Fibroblast of peridontal ligament (primary cell): Measurements from ENCODE around the gene SAPCD1.
"Not testable (repeated sequence)": the region's sequence is repeated elsewhere in the genome, so short reads cannot be mapped to it uniquely, and the experiment has no call there.

Experiments
- DNase-seq: peaks from one replicate; pipeline ENCODE4 v3.0.0-alpha.2; 2010; ENCODE audit errors: extremely low read depth

Gene SAPCD1

DNA sequence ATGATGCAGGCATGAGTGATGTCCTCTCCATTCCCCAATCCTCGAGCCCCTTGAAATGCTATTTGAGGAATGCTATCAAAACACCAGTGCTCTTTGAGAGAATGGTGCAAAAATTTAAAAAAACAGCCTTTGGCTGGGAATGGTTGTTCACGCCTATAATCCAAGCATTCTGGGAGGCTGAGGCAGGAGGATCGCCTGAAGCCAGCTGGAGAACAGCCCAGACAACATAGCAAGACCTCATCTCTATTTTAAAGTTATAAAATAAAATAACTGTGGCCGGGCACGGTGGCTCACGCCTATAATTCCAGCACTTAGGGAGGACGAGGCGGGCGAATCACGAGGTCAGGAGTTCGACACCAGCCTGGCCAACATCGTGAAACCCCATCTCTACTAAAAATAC is 37.3 kb downstream of the SAPCD1 start:
- no peak for DNase-seq

GRCh38 chr6:31801031-31801927 is 38.8 kb downstream of the SAPCD1 start:
- DNase-seq, result not testable (repeated sequence)

DNA sequence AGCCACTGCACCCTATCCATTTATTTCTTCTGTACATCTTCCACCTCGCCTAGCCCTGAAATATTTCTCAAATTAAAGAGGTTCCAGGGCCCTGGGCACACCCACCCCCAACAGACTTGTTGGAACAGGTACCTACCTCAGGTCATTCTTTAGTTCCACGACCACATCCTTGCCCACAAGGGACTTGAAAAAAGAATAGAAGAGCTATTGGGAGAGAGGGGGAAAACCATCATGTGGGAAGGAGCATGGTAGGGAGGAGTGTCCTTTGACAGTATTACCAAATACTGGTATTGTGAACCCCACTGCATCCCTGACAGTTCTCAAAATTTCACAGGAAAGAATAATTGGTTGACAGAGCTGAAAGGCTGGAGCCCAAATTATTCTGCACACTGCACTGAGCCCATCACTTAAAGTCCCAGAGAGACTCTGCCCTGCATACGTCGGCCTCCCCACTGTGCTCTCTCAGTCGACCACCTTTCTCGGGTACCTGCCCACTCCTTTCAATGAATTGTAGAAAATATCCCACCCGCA is 43.5 kb downstream of the SAPCD1 start:
- no peak for DNase-seq

DNA sequence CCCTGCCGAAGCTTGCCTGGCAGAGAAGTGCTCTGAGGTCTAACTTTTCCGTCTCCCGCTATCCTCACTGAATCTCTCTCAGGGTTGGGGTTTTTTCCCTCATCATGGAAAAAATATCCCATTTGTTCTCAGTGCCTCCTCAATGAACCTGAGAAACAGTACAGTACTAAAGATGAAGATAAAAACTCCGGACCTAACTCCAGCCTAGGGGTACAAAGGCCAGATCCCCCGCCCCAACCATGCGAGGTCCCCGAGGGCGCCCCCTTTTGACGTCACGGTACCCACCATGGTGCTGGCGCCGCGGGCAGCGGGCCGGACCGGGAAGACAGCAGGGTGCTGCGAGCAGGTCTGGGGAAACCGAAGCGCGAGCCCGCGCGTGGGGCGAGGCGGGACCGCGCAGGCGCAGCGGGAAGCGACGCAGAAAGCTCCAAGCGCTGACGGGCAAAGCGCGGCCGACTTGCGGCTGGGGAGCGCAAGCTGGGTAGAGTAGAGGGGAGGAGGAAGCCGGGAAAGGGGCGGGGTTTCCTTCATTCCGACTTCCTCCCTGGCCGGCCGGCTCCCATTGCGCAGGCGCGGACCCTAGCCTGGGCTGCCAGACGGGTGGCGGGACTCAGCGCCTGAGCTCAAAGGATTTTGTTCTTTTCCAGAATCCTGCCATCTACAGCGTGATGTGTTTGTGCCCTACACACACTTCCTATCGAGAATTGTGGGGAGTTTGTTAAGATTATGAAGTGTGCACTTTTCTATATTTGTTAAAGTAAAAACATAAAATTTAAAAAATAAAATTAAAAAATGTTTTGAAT is 44.2 kb downstream of the SAPCD1 start, which contains the start of gene LSM2:
LSM2 (minus strand) TSS at position 497 of the 803 bp plus-strand sequence; CDS start at position 288, 209 bp downstream.
- peak; percentile 96 for DNase-seq

- DNase-seq, result not testable (repeated sequence)
These were observed 46.1 kb downstream of the SAPCD1 start for GRCh38 chr6:31808599-31808998.

DNA sequence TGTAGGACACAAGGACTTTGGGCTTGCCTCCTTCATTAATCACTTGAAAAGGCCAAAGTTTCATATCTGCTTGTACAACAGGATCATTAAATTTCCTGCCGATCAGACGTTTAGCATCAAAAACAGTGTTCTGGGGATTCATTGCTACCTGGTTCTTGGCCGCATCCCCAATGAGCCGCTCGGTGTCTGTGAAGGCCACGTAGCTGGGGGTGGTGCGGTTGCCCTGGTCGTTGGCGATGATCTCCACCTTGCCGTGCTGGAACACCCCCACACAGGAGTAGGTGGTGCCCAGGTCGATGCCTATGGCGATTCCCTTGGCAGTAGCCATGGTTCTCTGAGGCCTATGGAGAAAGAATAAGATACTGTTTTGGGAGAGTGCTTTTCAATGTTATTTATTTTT is 49.2 kb downstream of the SAPCD1 start:
- no peak for DNase-seq

GRCh38 chr6:31813465-31813849 is 51.0 kb downstream of the SAPCD1 start:
- DNase-seq, result no peak
